SU-DHL-6 (cell line): ENCODE measurements around the gene DCAF7.

Experiments used
- CTCF ChIP-seq: fragments of 200-600 bp; sonication (generic); IDR thresholded peaks from one replicate; pipeline ENCODE4 v1.5.1; 2017; ENCODE audit warnings: antibody characterized with exemption, mild to moderate bottlenecking, low read length, moderate library complexity; ENCODE audit not compliant: insufficient read depth, poor library complexity, severe bottlenecking
- EZH2phosphoT487 ChIP-seq: fragments of 200-600 bp; sonication (generic), shearing (Covaris generic); conservative IDR thresholded peaks from 2 replicates; pipeline ENCODE4 v1.6.1; 2018; ENCODE audit warnings: mild to moderate bottlenecking, antibody characterized with exemption, low read length, moderate library complexity, mixed read lengths

- TF ChIP-seq CTCF, result no peak
- TF ChIP-seq EZH2phosphoT487, result no peak
Measured at GRCh38 chr17:63531022-63531965, 19.0 kb upstream of the DCAF7 start.
